ENCODE results near the gene DUSP18. TPM values are rescaled to one million over a fixed set of nuclear protein-coding genes. Genes with fewer than 3 reads are reported as not detected.
A peak's percentile ranks its signal among the peaks of the same experiment; 100 is the strongest.
"Not testable (repeated sequence)": the region's sequence is repeated elsewhere in the genome, so short reads cannot be mapped to it uniquely, and the experiment has no call there.

DUSP18 gene
- polyA plus RNA-seq, 2 donors = 3.6 to 4.7 TPM

GRCh38 chr22:30634471-30635233 is 33.0 kb downstream of the DUSP18 start:
- Histone ChIP-seq H3K4me1 (ENCODE audit: control insufficient read depth in 2 of 2, insufficient read depth in 2 of 2, low read length in 1 of 2) (peaks cover 7 to 11% of the 10 kb centered on the region in 2 donors), H3K27ac (ENCODE audit: low read depth in 2 of 2, low read length in 1 of 2) (peak overlapping the region; percentile 82 to 83), H3K9me3 (ENCODE audit: control insufficient read depth in 2 of 2, insufficient read depth in 1 of 2, low read depth in 1 of 2, low read length in 1 of 2) (no peaks in the 10 kb centered on the region), H3K4me3 (ENCODE audit: low read depth in 1 of 2, low read length in 2 of 2) (peak overlapping the region in 1 of 2 donors; percentile 3), H3K36me3 (ENCODE audit: control insufficient read depth in 2 of 2, insufficient read depth in 2 of 2, low read length in 1 of 2) (no peaks in the 10 kb centered on the region), H3K27me3 (ENCODE audit: control insufficient read depth in 1 of 2, insufficient read depth in 2 of 2, low read length in 2 of 2) (no peaks in the 10 kb centered on the region)
- 7 to 10% methylated on average over 29 of the region's 29 CpGs for WGBS, 2 donors

GRCh38 chr22:30631469-30631868 is 36.2 kb downstream of the DUSP18 start:
- H3K36me3 ChIP-seq (ENCODE audit: control insufficient read depth in 2 of 2, insufficient read depth in 2 of 2, low read length in 1 of 2); H3K27ac ChIP-seq (ENCODE audit: low read depth in 2 of 2, low read length in 1 of 2); H3K9me3 ChIP-seq (ENCODE audit: control insufficient read depth in 2 of 2, insufficient read depth in 1 of 2, low read depth in 1 of 2, low read length in 1 of 2); H3K27me3 ChIP-seq (ENCODE audit: control insufficient read depth in 1 of 2, insufficient read depth in 2 of 2, low read length in 2 of 2); H3K4me1 ChIP-seq (ENCODE audit: control insufficient read depth in 2 of 2, insufficient read depth in 2 of 2, low read length in 1 of 2); H3K4me3 ChIP-seq (ENCODE audit: low read depth in 1 of 2, low read length in 2 of 2): not testable (repeated sequence)
- 92 to 97% methylated on average over 17 to 25 of the region's 31 CpGs for WGBS, 2 donors

GRCh38 chr22:30628491-30628890 is 39.2 kb downstream of the DUSP18 start:
- no peak overlapping the region for H3K4me3 ChIP-seq (ENCODE audit: low read depth in 1 of 2, low read length in 2 of 2)
- H3K27ac ChIP-seq (ENCODE audit: low read depth in 2 of 2, low read length in 1 of 2) = no peak overlapping the region
- H3K27me3 ChIP-seq (ENCODE audit: control insufficient read depth in 1 of 2, insufficient read depth in 2 of 2, low read length in 2 of 2) = no peaks in the 10 kb centered on the region
- H3K4me1 ChIP-seq (ENCODE audit: control insufficient read depth in 2 of 2, insufficient read depth in 2 of 2, low read length in 1 of 2) = no peaks in the 10 kb centered on the region
- H3K36me3 ChIP-seq (ENCODE audit: control insufficient read depth in 2 of 2, insufficient read depth in 2 of 2, low read length in 1 of 2) = no peaks in the 10 kb centered on the region
- no peaks in the 10 kb centered on the region for H3K9me3 ChIP-seq (ENCODE audit: control insufficient read depth in 2 of 2, insufficient read depth in 1 of 2, low read depth in 1 of 2, low read length in 1 of 2)
- WGBS, 2 donors = 73 to 82% methylated on average over 4 of the region's 4 CpGs

GRCh38 chr22:30627471-30627870 is 40.2 kb downstream of the DUSP18 start:
- H3K9me3 ChIP-seq (ENCODE audit: control insufficient read depth in 2 of 2, insufficient read depth in 1 of 2, low read depth in 1 of 2, low read length in 1 of 2) = no peaks in the 10 kb centered on the region
- H3K27ac ChIP-seq (ENCODE audit: low read depth in 2 of 2, low read length in 1 of 2) = no peak overlapping the region
- H3K36me3 ChIP-seq (ENCODE audit: control insufficient read depth in 2 of 2, insufficient read depth in 2 of 2, low read length in 1 of 2) = no peaks in the 10 kb centered on the region
- no peak overlapping the region for H3K4me3 ChIP-seq (ENCODE audit: low read depth in 1 of 2, low read length in 2 of 2)
- 88 to 91% methylated on average over 5 of the region's 5 CpGs for WGBS, 2 donors
- H3K27me3 ChIP-seq (ENCODE audit: control insufficient read depth in 1 of 2, insufficient read depth in 2 of 2, low read length in 2 of 2) = no peaks in the 10 kb centered on the region
- H3K4me1 ChIP-seq (ENCODE audit: control insufficient read depth in 2 of 2, insufficient read depth in 2 of 2, low read length in 1 of 2) = no peaks in the 10 kb centered on the region

GRCh38 chr22:30626413-30626812 is 41.3 kb downstream of the DUSP18 start:
- no peak overlapping the region for H3K4me3 ChIP-seq (ENCODE audit: low read depth in 1 of 2, low read length in 2 of 2)
- no peaks in the 10 kb centered on the region for H3K36me3 ChIP-seq (ENCODE audit: control insufficient read depth in 2 of 2, insufficient read depth in 2 of 2, low read length in 1 of 2)
- WGBS, 2 donors = 88 to 92% methylated on average over 5 of the region's 5 CpGs
- H3K9me3 ChIP-seq (ENCODE audit: control insufficient read depth in 2 of 2, insufficient read depth in 1 of 2, low read depth in 1 of 2, low read length in 1 of 2) = no peaks in the 10 kb centered on the region
- no peaks in the 10 kb centered on the region for H3K4me1 ChIP-seq (ENCODE audit: control insufficient read depth in 2 of 2, insufficient read depth in 2 of 2, low read length in 1 of 2)
- H3K27me3 ChIP-seq (ENCODE audit: control insufficient read depth in 1 of 2, insufficient read depth in 2 of 2, low read length in 2 of 2) = no peaks in the 10 kb centered on the region
- no peak overlapping the region for H3K27ac ChIP-seq (ENCODE audit: low read depth in 2 of 2, low read length in 1 of 2)

- not testable (repeated sequence) for H3K4me1 ChIP-seq (ENCODE audit: control insufficient read depth in 2 of 2, insufficient read depth in 2 of 2, low read length in 1 of 2); H3K9me3 ChIP-seq (ENCODE audit: control insufficient read depth in 2 of 2, insufficient read depth in 1 of 2, low read depth in 1 of 2, low read length in 1 of 2); H3K27ac ChIP-seq (ENCODE audit: low read depth in 2 of 2, low read length in 1 of 2); H3K4me3 ChIP-seq (ENCODE audit: low read depth in 1 of 2, low read length in 2 of 2); H3K27me3 ChIP-seq (ENCODE audit: control insufficient read depth in 1 of 2, insufficient read depth in 2 of 2, low read length in 2 of 2); H3K36me3 ChIP-seq (ENCODE audit: control insufficient read depth in 2 of 2, insufficient read depth in 2 of 2, low read length in 1 of 2)
- WGBS, 2 donors = 92 to 93% methylated on average over 6 of the region's 6 CpGs
Measured at GRCh38 chr22:30619909-30620308, 47.8 kb downstream of the DUSP18 start.

- Histone ChIP-seq H3K4me3 (ENCODE audit: low read depth in 1 of 2, low read length in 2 of 2) (no peak overlapping the region), H3K36me3 (ENCODE audit: control insufficient read depth in 2 of 2, insufficient read depth in 2 of 2, low read length in 1 of 2) (peaks cover 0 to 2% of the 10 kb centered on the region in 2 donors), H3K27ac (ENCODE audit: low read depth in 2 of 2, low read length in 1 of 2) (no peak overlapping the region), H3K4me1 (ENCODE audit: control insufficient read depth in 2 of 2, insufficient read depth in 2 of 2, low read length in 1 of 2) (no peaks in the 10 kb centered on the region), H3K27me3 (ENCODE audit: control insufficient read depth in 1 of 2, insufficient read depth in 2 of 2, low read length in 2 of 2) (no peaks in the 10 kb centered on the region), H3K9me3 (ENCODE audit: control insufficient read depth in 2 of 2, insufficient read depth in 1 of 2, low read depth in 1 of 2, low read length in 1 of 2) (no peaks in the 10 kb centered on the region)
- WGBS, 2 donors = 86 to 92% methylated on average over 6 of the region's 6 CpGs
Measured at GRCh38 chr22:30617819-30618218, 49.9 kb downstream of the DUSP18 start.

GRCh38 chr22:30615543-30615954 is 52.1 kb downstream of the DUSP18 start:
- peaks cover 0 to 2% of the 10 kb centered on the region in 2 donors for H3K36me3 ChIP-seq (ENCODE audit: control insufficient read depth in 2 of 2, insufficient read depth in 2 of 2, low read length in 1 of 2)
- H3K4me1 ChIP-seq (ENCODE audit: control insufficient read depth in 2 of 2, insufficient read depth in 2 of 2, low read length in 1 of 2) = no peaks in the 10 kb centered on the region
- WGBS, 2 donors = 82 to 88% methylated on average over 7 of the region's 7 CpGs
- H3K9me3 ChIP-seq (ENCODE audit: control insufficient read depth in 2 of 2, insufficient read depth in 1 of 2, low read depth in 1 of 2, low read length in 1 of 2) = no peaks in the 10 kb centered on the region
- H3K27ac ChIP-seq (ENCODE audit: low read depth in 2 of 2, low read length in 1 of 2) = no peak overlapping the region
- no peak overlapping the region for H3K4me3 ChIP-seq (ENCODE audit: low read depth in 1 of 2, low read length in 2 of 2)
- no peaks in the 10 kb centered on the region for H3K27me3 ChIP-seq (ENCODE audit: control insufficient read depth in 1 of 2, insufficient read depth in 2 of 2, low read length in 2 of 2)

GRCh38 chr22:30614879-30615278 is 52.8 kb downstream of the DUSP18 start:
- no peaks in the 10 kb centered on the region for H3K27me3 ChIP-seq (ENCODE audit: control insufficient read depth in 1 of 2, insufficient read depth in 2 of 2, low read length in 2 of 2)
- H3K36me3 ChIP-seq (ENCODE audit: control insufficient read depth in 2 of 2, insufficient read depth in 2 of 2, low read length in 1 of 2) = peaks cover 0 to 2% of the 10 kb centered on the region in 2 donors

GRCh38 chr22:30614268-30614667 is 53.4 kb downstream of the DUSP18 start:
- H3K9me3 ChIP-seq (ENCODE audit: control insufficient read depth in 2 of 2, insufficient read depth in 1 of 2, low read depth in 1 of 2, low read length in 1 of 2) = no peaks in the 10 kb centered on the region
- no peak overlapping the region for H3K4me3 ChIP-seq (ENCODE audit: low read depth in 1 of 2, low read length in 2 of 2)
- no peaks in the 10 kb centered on the region for H3K27me3 ChIP-seq (ENCODE audit: control insufficient read depth in 1 of 2, insufficient read depth in 2 of 2, low read length in 2 of 2)
- H3K36me3 ChIP-seq (ENCODE audit: control insufficient read depth in 2 of 2, insufficient read depth in 2 of 2, low read length in 1 of 2) = peaks cover 0 to 2% of the 10 kb centered on the region in 2 donors
- no peak overlapping the region for H3K27ac ChIP-seq (ENCODE audit: low read depth in 2 of 2, low read length in 1 of 2)
- WGBS, 2 donors = 91 to 95% methylated on average over 7 of the region's 7 CpGs
- H3K4me1 ChIP-seq (ENCODE audit: control insufficient read depth in 2 of 2, insufficient read depth in 2 of 2, low read length in 1 of 2) = peaks cover 0 to 4% of the 10 kb centered on the region in 2 donors

More at GRCh38 chr22:30614879-30615278, 52.8 kb downstream of the DUSP18 start:
- Histone ChIP-seq H3K9me3 (ENCODE audit: control insufficient read depth in 2 of 2, insufficient read depth in 1 of 2, low read depth in 1 of 2, low read length in 1 of 2) (no peaks in the 10 kb centered on the region), H3K27ac (ENCODE audit: low read depth in 2 of 2, low read length in 1 of 2) (no peak overlapping the region), H3K4me1 (ENCODE audit: control insufficient read depth in 2 of 2, insufficient read depth in 2 of 2, low read length in 1 of 2) (no peaks in the 10 kb centered on the region), H3K4me3 (ENCODE audit: low read depth in 1 of 2, low read length in 2 of 2) (no peak overlapping the region)
